ENCODE data around the gene PROC. TPM values are rescaled to one million over a fixed set of nuclear protein-coding genes. Genes with fewer than 3 reads are reported as not detected.

Gene PROC
- polyA plus RNA-seq, 1 donor: 7.8 TPM

GRCh38 chr2:127397568-127398238 is 20.5 kb upstream of the PROC start:
- peaks cover 40% of the 10 kb centered on the region for H3K4me1 ChIP-seq (ENCODE audit: control insufficient read depth, insufficient read depth, low read length)
- no peaks in the 10 kb centered on the region for H3K27me3 ChIP-seq (ENCODE audit: control insufficient read depth, insufficient read depth, low read length)
- no peak overlapping the region for H3K4me3 ChIP-seq (ENCODE audit: low read length)
- H3K27ac ChIP-seq (ENCODE audit: low read length): peak overlapping the region; percentile 84
- DNase-seq: no peak
- H3K9me3 ChIP-seq (ENCODE audit: control insufficient read depth, low read depth, low read length): peaks cover 2% of the 10 kb centered on the region
- H3K36me3 ChIP-seq (ENCODE audit: control insufficient read depth, insufficient read depth, low read length): no peaks in the 10 kb centered on the region
- WGBS (ENCODE audit: insufficient coverage, low lambda C conversion rate): no CpG with 5 or more reads among the region's 9 CpGs

GRCh38 chr2:127398239-127398590 is 20.0 kb upstream of the PROC start:
- H3K4me1 ChIP-seq (ENCODE audit: control insufficient read depth, insufficient read depth, low read length): peaks cover 45% of the 10 kb centered on the region
- no peak overlapping the region for H3K4me3 ChIP-seq (ENCODE audit: low read length)
- H3K27ac ChIP-seq (ENCODE audit: low read length): peak overlapping the region; percentile 84
- H3K9me3 ChIP-seq (ENCODE audit: control insufficient read depth, low read depth, low read length): peaks cover 2% of the 10 kb centered on the region
- no peaks in the 10 kb centered on the region for H3K27me3 ChIP-seq (ENCODE audit: control insufficient read depth, insufficient read depth, low read length)
- peak; percentile 90 to 94 for DNase-seq
- H3K36me3 ChIP-seq (ENCODE audit: control insufficient read depth, insufficient read depth, low read length): no peaks in the 10 kb centered on the region
- no CpG with 5 or more reads among the region's 4 CpGs for WGBS (ENCODE audit: insufficient coverage, low lambda C conversion rate)

GRCh38 chr2:127400533-127400896 is 17.7 kb upstream of the PROC start:
- Histone ChIP-seq H3K27me3 (ENCODE audit: control insufficient read depth, insufficient read depth, low read length) (no peaks in the 10 kb centered on the region), H3K4me1 (ENCODE audit: control insufficient read depth, insufficient read depth, low read length) (peaks cover 52% of the 10 kb centered on the region), H3K27ac (ENCODE audit: low read length) (peak overlapping the region; percentile 93), H3K36me3 (ENCODE audit: control insufficient read depth, insufficient read depth, low read length) (no peaks in the 10 kb centered on the region), H3K4me3 (ENCODE audit: low read length) (peak overlapping the region; percentile 30), H3K9me3 (ENCODE audit: control insufficient read depth, low read depth, low read length) (no peaks in the 10 kb centered on the region)
- WGBS (ENCODE audit: insufficient coverage, low lambda C conversion rate): no CpG with 5 or more reads among the region's 9 CpGs
- DNase-seq: peak; percentile 53 to 75

GRCh38 chr2:127400897-127401756 is 17.1 kb upstream of the PROC start:
- peak overlapping the region; percentile 93 for H3K27ac ChIP-seq (ENCODE audit: low read length)
- DNase-seq: peak; percentile 89 to 95
- no peaks in the 10 kb centered on the region for H3K9me3 ChIP-seq (ENCODE audit: control insufficient read depth, low read depth, low read length)
- WGBS (ENCODE audit: insufficient coverage, low lambda C conversion rate): no CpG with 5 or more reads among the region's 39 CpGs
- H3K27me3 ChIP-seq (ENCODE audit: control insufficient read depth, insufficient read depth, low read length): no peaks in the 10 kb centered on the region
- H3K4me1 ChIP-seq (ENCODE audit: control insufficient read depth, insufficient read depth, low read length): peaks cover 56% of the 10 kb centered on the region
- H3K36me3 ChIP-seq (ENCODE audit: control insufficient read depth, insufficient read depth, low read length): no peaks in the 10 kb centered on the region
- peak overlapping the region; percentile 30 for H3K4me3 ChIP-seq (ENCODE audit: low read length)

GRCh38 chr2:127401757-127402695 is 16.2 kb upstream of the PROC start:
- no CpG with 5 or more reads among the region's 11 CpGs for WGBS (ENCODE audit: insufficient coverage, low lambda C conversion rate)

GRCh38 chr2:127403460-127403859 is 14.8 kb upstream of the PROC start:
- no peak for DNase-seq
- Histone ChIP-seq H3K27ac (ENCODE audit: low read length) (no peak overlapping the region), H3K36me3 (ENCODE audit: control insufficient read depth, insufficient read depth, low read length) (no peaks in the 10 kb centered on the region), H3K4me1 (ENCODE audit: control insufficient read depth, insufficient read depth, low read length) (peaks cover 52% of the 10 kb centered on the region), H3K4me3 (ENCODE audit: low read length) (no peak overlapping the region), H3K27me3 (ENCODE audit: control insufficient read depth, insufficient read depth, low read length) (no peaks in the 10 kb centered on the region), H3K9me3 (ENCODE audit: control insufficient read depth, low read depth, low read length) (no peaks in the 10 kb centered on the region)
- WGBS (ENCODE audit: insufficient coverage, low lambda C conversion rate): 83% methylated on average over 1 of the region's 3 CpGs

More at GRCh38 chr2:127401757-127402695, 16.2 kb upstream of the PROC start:
- H3K36me3 ChIP-seq (ENCODE audit: control insufficient read depth, insufficient read depth, low read length): no peaks in the 10 kb centered on the region
- H3K4me1 ChIP-seq (ENCODE audit: control insufficient read depth, insufficient read depth, low read length): peaks cover 56% of the 10 kb centered on the region
- H3K9me3 ChIP-seq (ENCODE audit: control insufficient read depth, low read depth, low read length): no peaks in the 10 kb centered on the region
- H3K27me3 ChIP-seq (ENCODE audit: control insufficient read depth, insufficient read depth, low read length): no peaks in the 10 kb centered on the region
- H3K27ac ChIP-seq (ENCODE audit: low read length): peak overlapping the region; percentile 93
- DNase-seq: peak; percentile 89 to 94
- H3K4me3 ChIP-seq (ENCODE audit: low read length): no peak overlapping the region

- H3K4me3 ChIP-seq (ENCODE audit: low read length): no peak overlapping the region
- peaks cover 50% of the 10 kb centered on the region for H3K4me1 ChIP-seq (ENCODE audit: control insufficient read depth, insufficient read depth, low read length)
- peak overlapping the region; percentile 78 for H3K27ac ChIP-seq (ENCODE audit: low read length)
- no peak for DNase-seq
- H3K27me3 ChIP-seq (ENCODE audit: control insufficient read depth, insufficient read depth, low read length): no peaks in the 10 kb centered on the region
- H3K9me3 ChIP-seq (ENCODE audit: control insufficient read depth, low read depth, low read length): no peaks in the 10 kb centered on the region
- no peaks in the 10 kb centered on the region for H3K36me3 ChIP-seq (ENCODE audit: control insufficient read depth, insufficient read depth, low read length)
- no CpG with 5 or more reads among the region's 7 CpGs for WGBS (ENCODE audit: insufficient coverage, low lambda C conversion rate)
These were observed 13.6 kb upstream of the PROC start for GRCh38 chr2:127404466-127405254.

GRCh38 chr2:127405255-127405610 is 13.0 kb upstream of the PROC start:
- Histone ChIP-seq H3K4me3 (ENCODE audit: low read length) (no peak overlapping the region), H3K36me3 (ENCODE audit: control insufficient read depth, insufficient read depth, low read length) (no peaks in the 10 kb centered on the region), H3K4me1 (ENCODE audit: control insufficient read depth, insufficient read depth, low read length) (peaks cover 44% of the 10 kb centered on the region), H3K9me3 (ENCODE audit: control insufficient read depth, low read depth, low read length) (no peaks in the 10 kb centered on the region), H3K27me3 (ENCODE audit: control insufficient read depth, insufficient read depth, low read length) (no peaks in the 10 kb centered on the region), H3K27ac (ENCODE audit: low read length) (peak overlapping the region; percentile 78)
- peak; percentile 40 to 70 for DNase-seq
- WGBS (ENCODE audit: insufficient coverage, low lambda C conversion rate): no CpG with 5 or more reads among the region's 3 CpGs

- Histone ChIP-seq H3K27ac (ENCODE audit: low read length) (no peak overlapping the region), H3K9me3 (ENCODE audit: control insufficient read depth, low read depth, low read length) (no peaks in the 10 kb centered on the region), H3K4me3 (ENCODE audit: low read length) (no peak overlapping the region), H3K4me1 (ENCODE audit: control insufficient read depth, insufficient read depth, low read length) (peaks cover 32% of the 10 kb centered on the region), H3K36me3 (ENCODE audit: control insufficient read depth, insufficient read depth, low read length) (no peaks in the 10 kb centered on the region), H3K27me3 (ENCODE audit: control insufficient read depth, insufficient read depth, low read length) (no peaks in the 10 kb centered on the region)
- DNase-seq: no peak
- WGBS (ENCODE audit: insufficient coverage, low lambda C conversion rate): 100% methylated on average over 1 of the region's 2 CpGs
These were observed 11.8 kb upstream of the PROC start for GRCh38 chr2:127406454-127406853.

All from large intestine (tissue), 3 donors.